HL-60/S4 treated with phorbol 12-myristate 13-acetate at 8.2 ng/mL for 4 days and 3 days (cell line): Measurements from ENCODE around the gene ADARB2.
"Not testable (repeated sequence)": the region's sequence is repeated elsewhere in the genome, so short reads cannot be mapped to it uniquely, and the experiment has no call there.

Source experiments
- in situ Hi-C: fragments of 300-500 bp; cut with MboI; formaldehyde crosslinking; loops from 2 replicates; pipeline ENCODE4 v1.15.0; 2022; ENCODE audit warnings: low sequenced_read_pairs

The ADARB2 gene

GRCh38 chr10:1362589-1363445 lies 374.5 kb downstream of the ADARB2 start:
- in situ Hi-C loops: no loop called here

- in situ Hi-C loops: no loop called here
Observed at GRCh38 chr10:1361411-1362105, 375.8 kb downstream of the ADARB2 start.

DNA sequence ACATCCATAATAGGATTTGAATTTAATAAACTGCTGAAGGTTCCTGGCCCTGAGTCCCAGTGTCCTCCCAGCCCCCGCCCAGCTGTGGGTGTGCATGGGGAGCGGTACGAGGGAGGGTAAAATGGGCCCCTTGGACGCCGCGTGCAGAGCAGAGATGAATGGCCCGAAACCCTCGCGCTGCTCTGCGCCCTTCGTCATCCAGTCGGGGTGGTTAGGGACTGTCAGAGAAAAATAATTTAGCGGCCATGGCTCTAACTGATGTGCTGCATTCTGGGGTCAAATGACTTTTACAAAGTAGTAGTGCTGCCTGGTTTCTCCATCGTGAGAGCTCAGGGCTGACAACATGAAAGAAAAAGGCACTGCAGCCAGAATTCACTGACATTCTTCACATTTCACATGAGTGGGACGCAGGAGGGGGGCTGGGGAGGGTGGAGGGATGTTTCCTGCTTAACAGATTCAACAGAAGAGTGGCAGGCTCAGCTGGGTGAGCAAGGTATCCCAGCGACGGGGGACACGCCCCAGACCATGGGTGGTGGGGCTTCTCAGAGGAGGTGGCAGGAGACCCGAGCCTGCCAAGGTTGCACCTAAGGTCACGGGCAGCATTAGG lies 376.7 kb downstream of the ADARB2 start:
- in situ Hi-C loops: no loop called here

DNA sequence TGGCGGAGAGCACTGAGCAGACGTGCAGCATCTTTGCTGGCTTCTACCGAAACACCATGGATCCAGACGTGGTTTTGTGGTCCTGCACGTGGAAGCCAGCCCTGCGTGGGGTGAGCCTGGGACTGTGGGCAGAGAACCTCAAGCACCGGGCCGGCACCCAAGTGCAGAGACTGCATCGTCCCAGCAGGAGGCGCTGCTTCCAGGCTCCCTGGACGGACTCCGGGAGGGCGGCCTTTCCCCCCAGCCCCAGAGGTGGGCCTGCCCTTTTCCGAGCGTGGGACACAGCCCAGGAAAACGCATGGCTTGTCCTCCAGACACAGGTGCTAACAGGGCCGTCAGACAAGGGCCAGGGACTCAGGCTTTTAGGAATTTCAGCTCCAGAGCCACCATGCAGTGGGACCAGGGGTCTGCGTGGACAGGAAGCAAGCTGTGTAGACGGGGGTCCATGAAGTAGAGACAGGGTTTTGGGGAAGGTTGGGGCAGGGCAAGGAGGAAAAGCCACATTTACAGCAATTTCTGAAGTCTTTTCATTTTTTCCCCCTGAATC lies 377.2 kb downstream of the ADARB2 start:
- in situ Hi-C loops: no loop called here

DNA sequence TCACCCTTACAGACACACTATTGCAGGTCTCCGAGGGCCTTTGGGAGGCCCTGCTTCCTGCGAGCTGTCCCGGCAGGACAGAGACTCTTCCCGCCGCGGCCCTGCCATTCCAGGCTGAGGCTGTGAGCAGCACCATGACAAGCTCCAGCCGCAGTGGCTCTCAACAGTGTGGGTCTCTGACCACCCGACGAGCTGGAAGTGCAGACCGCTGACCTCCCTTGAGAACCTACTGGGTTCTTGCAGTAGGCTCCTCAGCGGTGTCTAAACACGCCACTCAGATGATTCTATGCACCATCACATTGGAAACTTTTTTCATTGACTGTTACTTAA lies 377.7 kb downstream of the ADARB2 start:
- in situ Hi-C loops: no loop called here

DNA sequence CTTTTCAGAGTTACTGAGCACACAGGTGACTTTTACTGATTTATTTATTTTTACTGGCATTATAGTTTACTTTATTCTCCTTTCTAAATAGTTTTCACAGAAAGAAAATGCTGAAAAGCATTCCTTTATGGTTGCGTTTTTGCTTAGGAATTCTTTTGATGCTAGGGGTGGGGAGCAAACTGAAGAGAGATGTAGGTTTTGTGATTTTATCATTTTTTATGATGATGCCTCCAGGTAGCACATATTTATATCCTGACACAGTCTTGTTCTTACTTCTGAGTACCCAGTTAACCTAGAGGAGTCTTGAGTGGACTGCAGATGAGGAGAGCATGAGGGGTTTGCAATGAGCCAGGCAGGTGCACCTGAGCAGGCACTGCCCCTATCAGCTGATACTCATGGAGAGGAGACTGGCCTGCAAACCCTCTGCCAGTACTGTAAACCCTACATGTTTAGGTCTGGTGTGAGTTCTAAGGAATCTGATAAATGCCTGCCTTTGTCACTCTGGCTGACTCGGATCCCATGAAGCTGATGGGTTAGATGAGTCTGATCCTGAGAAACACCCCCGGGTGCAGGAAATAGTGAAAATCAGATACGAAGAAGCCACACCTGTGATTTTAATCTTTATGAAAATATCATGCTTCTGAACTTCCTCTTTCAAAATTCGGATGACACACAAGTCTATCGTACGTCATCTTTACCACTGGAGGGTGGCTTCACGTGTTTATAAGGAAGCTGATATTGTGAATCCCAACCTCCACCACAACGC lies 378.3 kb downstream of the ADARB2 start:
- in situ Hi-C loops: no loop called here

DNA sequence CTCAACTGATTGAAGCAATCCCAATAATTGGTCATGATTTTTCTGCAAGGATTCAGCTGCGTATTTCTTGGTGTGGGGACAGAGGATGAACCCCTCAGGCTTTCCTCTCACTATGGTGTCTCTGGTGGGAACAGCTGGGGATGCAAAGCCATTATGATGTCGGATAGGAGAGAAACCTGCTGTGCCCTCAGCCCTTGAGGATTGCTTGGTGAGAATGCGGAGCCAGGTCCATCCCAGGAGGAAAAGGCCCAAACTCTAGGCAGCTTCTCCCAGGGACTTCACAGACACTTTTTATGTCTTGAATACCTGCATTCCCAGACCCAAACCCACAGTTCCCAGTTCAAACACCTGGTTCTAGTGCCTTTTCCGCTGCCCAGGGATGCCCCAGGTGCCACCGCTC lies 379.2 kb downstream of the ADARB2 start:
- in situ Hi-C loops: no loop called here

GRCh38 chr10:1356349-1356748 lies 381.0 kb downstream of the ADARB2 start:
- in situ Hi-C loops: no loop called here

DNA sequence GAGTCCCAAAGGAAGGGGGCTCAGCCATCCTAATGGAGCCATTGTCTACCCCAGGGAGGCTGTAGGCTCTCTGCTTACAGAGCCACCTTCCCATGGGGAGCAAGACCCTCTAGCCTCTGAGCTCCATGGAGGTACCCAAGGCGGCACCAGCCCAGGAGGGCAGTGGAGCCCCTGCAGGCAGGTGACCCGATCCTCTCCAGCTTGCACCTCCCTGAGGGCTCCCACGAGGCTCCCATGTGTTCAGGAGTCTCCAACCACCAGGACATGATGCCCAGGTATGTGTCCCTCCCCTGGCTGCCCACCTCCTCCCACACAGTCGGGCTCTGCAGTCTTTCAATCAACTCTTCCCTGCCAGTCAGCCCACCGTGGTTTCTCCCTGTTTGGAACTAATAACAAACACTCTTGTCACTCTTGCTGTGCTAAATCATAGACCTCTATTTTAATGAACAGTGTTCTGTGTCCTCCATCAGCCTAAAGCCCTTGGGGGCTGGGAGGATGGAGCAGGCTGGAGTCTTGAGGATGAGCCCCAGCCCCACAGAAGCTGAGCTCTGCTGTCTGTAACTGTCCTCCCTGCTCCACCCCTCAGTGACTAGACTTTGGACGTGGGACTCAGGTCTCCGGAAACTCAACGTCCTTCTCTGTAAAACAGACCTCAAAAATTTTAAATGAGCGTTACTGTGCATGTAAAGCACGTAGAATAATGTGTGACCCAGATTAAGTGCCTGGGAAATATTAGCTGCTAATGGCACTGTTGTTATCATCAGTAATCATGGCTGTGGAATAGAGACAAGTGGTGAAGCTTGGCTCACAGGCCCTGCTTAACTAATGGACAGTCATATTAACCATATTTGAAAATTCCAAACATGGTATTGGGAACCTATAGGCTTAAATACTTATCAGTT lies 382.3 kb downstream of the ADARB2 start:
- in situ Hi-C loops: no loop called here

GRCh38 chr10:1352296-1352695 lies 385.0 kb downstream of the ADARB2 start:
- in situ Hi-C loops: not testable (repeated sequence)

- in situ Hi-C loops: no loop called here
Observed at GRCh38 chr10:1348773-1349050, 388.6 kb downstream of the ADARB2 start.

- in situ Hi-C loops: no loop called here
Observed at GRCh38 chr10:1347962-1348772, 389.2 kb downstream of the ADARB2 start.

DNA sequence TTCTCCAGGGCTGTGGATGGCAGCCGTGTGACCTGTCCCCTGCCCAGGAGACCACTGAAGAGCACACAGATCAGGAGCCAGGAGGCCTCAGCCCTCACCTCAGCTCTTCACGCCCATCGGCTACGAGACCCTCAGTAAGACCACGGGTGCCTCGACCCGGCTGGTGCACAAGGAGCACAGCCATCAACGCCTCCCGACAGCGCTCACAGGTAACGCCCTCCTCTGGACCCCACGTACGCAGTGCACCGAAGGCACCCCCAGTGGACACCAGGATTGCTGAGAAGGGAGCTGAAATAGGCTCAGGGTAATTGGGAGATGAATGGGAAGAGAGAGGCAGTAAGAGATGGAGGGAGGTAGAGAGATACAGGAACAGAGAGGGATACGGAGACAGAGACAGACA lies 389.8 kb downstream of the ADARB2 start:
- in situ Hi-C loops: no loop called here

GRCh38 chr10:1346201-1346600 lies 391.1 kb downstream of the ADARB2 start:
- in situ Hi-C loops: no loop called here

- in situ Hi-C loops: no loop called here
Observed at GRCh38 chr10:1345368-1345767, 392.0 kb downstream of the ADARB2 start.

DNA sequence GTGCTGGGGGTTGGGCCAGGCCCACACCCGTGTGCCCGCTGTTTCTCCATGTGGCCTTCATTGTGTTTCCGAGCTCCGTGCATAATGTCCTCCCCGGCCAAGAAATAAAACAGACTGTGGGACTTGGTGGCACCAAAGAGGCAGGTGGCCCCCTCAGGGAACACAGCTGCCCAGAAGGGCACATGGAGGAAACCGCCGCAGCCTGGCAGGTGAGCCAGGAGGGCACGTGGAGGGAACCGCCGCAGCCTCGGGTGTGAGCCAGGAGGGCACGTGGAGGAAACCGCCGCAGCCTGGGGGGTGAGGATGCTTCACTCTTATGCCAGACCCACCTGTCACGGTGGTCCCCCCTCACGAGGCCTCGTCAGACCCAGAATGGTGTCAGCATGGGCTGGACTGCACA lies 392.5 kb downstream of the ADARB2 start:
- in situ Hi-C loops: no loop called here

- in situ Hi-C loops: no loop called here
Observed at GRCh38 chr10:1344408-1344807, 392.9 kb downstream of the ADARB2 start.

DNA sequence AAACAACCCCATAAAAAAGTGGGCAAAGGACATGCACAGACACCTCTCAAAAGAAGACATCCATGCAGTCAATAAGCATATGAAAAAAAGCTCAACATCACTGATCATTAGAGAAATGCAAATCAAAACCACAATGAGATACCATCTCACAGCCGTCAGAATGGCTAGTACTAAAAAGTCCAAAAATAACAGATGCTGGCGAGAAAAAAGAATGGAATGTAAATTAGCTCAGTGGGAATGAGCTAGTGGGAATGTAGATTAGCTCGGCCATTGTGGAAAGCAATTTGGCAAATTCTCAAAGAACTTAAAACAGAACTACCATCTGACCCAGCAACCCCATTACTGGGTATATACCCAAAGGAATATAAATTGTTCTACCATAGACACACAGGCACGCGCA lies 394.1 kb downstream of the ADARB2 start:
- in situ Hi-C loops: no loop called here

DNA sequence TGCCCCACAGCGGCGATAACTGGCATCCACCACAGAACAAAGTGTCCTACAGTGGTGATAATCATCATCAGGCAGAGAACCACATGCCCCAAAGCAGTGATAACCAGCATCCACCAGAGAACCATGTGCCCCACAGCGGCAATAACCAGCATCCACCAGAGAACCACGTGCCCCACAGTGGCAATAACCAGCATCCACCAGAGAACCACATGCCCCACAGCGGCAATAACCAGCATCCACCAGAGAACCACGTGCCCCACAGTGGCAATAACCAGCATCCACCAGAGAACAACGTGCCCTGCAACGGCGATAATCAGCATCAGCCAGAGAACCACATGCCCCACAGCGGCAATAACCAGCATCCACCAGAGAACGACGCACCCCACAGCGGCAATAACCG lies 396.3 kb downstream of the ADARB2 start:
- in situ Hi-C loops: not testable (repeated sequence)
